Measurements from ENCODE around the gene MT1G. TPM values are rescaled to one million over a fixed set of nuclear protein-coding genes. Genes with fewer than 3 reads are reported as not detected.
"Not testable (repeated sequence)": the region's sequence is repeated elsewhere in the genome, so short reads cannot be mapped to it uniquely, and the experiment has no call there.

Gene MT1G
- total and polyA plus RNA-seq, 7 experiments from 2014 or later: 1.2 to 36.1 TPM; not detected in 5

DNA sequence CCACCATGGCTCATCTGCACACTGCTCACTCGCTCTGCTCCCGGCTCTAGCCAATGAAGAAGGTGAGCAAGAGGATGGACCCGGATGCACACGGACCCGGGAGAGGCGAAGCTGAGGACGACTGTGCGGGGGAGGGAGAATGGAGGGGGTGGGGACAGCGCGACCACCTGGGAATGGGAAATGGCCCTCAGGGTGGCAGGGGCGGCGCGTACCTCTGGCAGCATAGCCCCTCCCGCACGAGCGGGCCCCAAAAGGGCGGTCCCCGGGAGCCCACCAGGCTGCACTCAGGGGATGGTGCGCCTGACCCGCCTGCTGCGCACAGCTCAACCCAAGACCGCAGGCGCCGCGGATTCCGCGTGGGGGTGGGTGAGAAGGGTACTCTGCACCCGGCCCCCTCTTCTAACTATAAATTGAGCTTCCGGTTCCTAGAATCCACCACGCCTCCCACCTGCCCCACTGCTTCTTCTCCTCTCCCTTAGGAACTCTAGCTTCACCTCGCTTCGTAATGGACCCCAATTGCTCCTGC is 7.9 kb upstream of the MT1G start:
- no peaks in the 10 kb centered on the region for H3K9me3 ChIP-seq (ENCODE audit: control insufficient read depth in 2 of 3, low read length in 3 of 3)
- peaks cover 0 to 6% of the 10 kb centered on the region in 2 donors for H3K4me1 ChIP-seq (ENCODE audit: control insufficient read depth in 2 of 2, insufficient read depth in 2 of 2, low read length in 2 of 2)
- H3K4me3 ChIP-seq (ENCODE audit: low read length): peak overlapping the region; percentile 47
- ChIA-PET CTCF (interaction anchor here (0.7 to 1.8 kb wide), 4 partner anchors 27 to 98 kb away, joined by 3 to 18 read pairs (median 6); no protein-coding TSS in a partner anchor), POLR2A (interaction anchor here (0.6 to 1.8 kb wide), 10 partner anchors 8 to 117 kb away, joined by 3 to 5 read pairs (median 4); partner anchors contain the start of genes MT1F and MT2A)
- no peaks in the 10 kb centered on the region for H3K36me3 Mint-ChIP-seq
- intact Hi-C loops (cut with micrococcal nuclease): loop anchor here in 1 of 2 donors (2.0 kb wide), 1 partner anchor 55 kb away; the partner anchor contains the start of gene NUP93
- no peaks in the 10 kb centered on the region for H3K9me3 Mint-ChIP-seq
- no peaks in the 10 kb centered on the region for H3K27me3 ChIP-seq (ENCODE audit: control insufficient read depth in 2 of 2, insufficient read depth in 2 of 2, low read length in 2 of 2)
- peak overlapping the region; percentile 45 for H3K27ac ChIP-seq (ENCODE audit: low read depth, low read length)
- H3K36me3 ChIP-seq (ENCODE audit: control insufficient read depth in 2 of 3, insufficient read depth in 3 of 3, low read length in 3 of 3): no peaks in the 10 kb centered on the region
- H3K4me3 Mint-ChIP-seq: peak overlapping the region; percentile 71 to 89 (median 80)
- peak overlapping the region in 8 of 9 donors; percentile 20 to 94 (median 60) for H3K27ac Mint-ChIP-seq
- peaks cover 12 to 42% (median 25%) of the 10 kb centered on the region in 5 donors for H3K27me3 Mint-ChIP-seq
- H3K4me1 Mint-ChIP-seq: peaks cover 7 to 27% (median 16%) of the 10 kb centered on the region in 7 donors
- ATAC-seq: peak; percentile 79
- DNase-seq: peak in 8 of 9 donors; percentile 32 to 66 (median 57)

DNA sequence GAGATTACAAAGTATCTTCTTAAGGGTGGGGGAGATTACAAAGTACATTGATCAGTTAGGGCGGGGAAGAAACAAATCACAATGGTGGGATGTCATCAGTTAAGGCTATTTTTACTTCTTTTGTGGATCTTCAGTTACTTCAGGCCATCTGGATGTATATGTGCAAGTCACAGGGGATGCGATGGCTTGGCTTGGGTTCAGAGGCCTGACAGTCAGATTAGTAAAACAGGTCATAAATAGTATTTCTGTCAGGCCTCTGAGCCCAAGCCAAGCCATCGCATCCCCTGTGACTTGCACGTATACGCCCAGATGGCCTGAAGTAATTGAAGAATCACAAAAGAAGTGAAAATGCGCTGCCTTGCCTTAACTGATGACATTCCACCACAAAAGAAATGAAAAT is 6.7 kb upstream of the MT1G start:
- CTCF ChIA-PET: interaction anchor here (1.2 to 3.3 kb wide), 2 partner anchors 9 to 28 kb away, joined by 8 to 33 read pairs; no protein-coding TSS in a partner anchor
- peaks cover 21 to 53% (median 33%) of the 10 kb centered on the region in 5 donors for H3K27me3 Mint-ChIP-seq
- POLR2A ChIA-PET: not testable (repeated sequence)

DNA sequence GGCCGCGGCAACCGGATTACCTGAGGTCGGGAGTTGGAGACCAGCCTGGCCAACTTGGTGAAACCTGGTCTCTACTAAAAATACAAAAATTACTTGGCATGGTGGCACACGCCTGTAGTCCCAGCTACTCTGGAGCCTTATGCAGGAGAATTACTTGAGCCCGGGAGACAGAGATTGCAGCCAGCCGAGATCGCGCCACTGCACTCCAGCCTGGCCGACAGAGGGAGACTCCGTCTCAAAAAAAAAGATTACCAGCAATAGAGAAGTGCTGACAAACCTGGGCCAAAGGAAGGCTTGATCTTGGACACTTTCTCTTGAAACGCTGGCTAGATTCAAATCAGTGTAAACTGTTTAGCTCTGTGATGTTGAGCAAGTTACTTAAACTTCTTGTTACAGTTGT is 6.1 kb upstream of the MT1G start:
- intact Hi-C loops (cut with micrococcal nuclease): loop anchor here (1.0 to 5.0 kb wide), 6 partner anchors 8 to 113 kb away; partner anchors contain the start of genes MT1X (in 1 of the 2) and NUP93 (in 1 of the 2)

More for the DNA sequence above, 6.7 kb upstream of the MT1G start:
- not testable (repeated sequence) for H3K4me3 ChIP-seq (ENCODE audit: low read length); H3K36me3 Mint-ChIP-seq; H3K36me3 ChIP-seq (ENCODE audit: control insufficient read depth in 2 of 3, insufficient read depth in 3 of 3, low read length in 3 of 3); H3K9me3 Mint-ChIP-seq; H3K27ac ChIP-seq (ENCODE audit: low read depth, low read length); DNase-seq; ATAC-seq; H3K4me1 ChIP-seq (ENCODE audit: control insufficient read depth in 2 of 2, insufficient read depth in 2 of 2, low read length in 2 of 2); H3K27me3 ChIP-seq (ENCODE audit: control insufficient read depth in 2 of 2, insufficient read depth in 2 of 2, low read length in 2 of 2); H3K9me3 ChIP-seq (ENCODE audit: control insufficient read depth in 2 of 3, low read length in 3 of 3)
- Mint-ChIP-seq H3K4me1 (peaks cover 7 to 33% (median 19%) of the 10 kb centered on the region in 7 donors), H3K4me3 (peak overlapping the region in 7 of 10 donors; percentile 17 to 85 (median 43)), H3K27ac (peak overlapping the region in 2 of 9 donors; percentile 50 to 76)
- intact Hi-C loops (cut with micrococcal nuclease): loop anchor here (1.0 to 5.0 kb wide), 6 partner anchors 8 to 113 kb away; partner anchors contain the start of genes MT1X (in 1 of the 2) and NUP93 (in 1 of the 2)

DNA sequence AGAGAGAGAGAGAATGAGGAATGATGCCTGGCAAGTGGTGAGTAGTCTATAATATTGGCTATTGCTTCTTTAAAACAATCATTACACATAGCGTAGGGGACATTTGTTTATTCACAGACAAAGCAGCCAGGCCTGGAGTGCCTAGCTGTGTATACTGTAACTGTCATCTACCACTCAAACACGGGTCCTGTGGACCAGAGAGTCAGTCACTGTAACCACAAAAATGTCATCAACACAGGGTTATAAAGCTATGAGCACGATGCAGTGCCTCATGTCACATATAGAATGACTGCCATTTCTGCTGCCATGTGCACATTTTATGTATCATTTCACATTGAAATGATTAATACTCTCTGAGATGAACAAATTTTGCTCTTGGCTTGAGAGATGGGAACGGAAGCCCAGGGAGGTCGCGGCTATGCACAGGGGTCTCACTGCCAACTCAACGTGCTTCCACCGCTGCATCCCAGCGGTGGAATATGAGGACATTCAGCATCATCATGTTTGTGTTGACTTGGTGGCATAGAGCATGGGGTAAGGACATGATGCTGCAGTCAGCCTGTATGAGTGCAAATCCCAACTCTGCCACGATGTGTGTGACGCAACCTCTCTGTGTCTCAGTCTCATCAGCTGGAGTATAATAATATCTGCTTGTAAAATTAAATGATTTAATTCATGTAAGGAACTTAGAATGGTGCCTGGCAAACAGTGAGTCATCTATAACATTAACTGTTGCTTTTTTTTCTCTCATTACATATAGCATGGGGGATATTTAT is 5.1 kb upstream of the MT1G start:
- peaks cover 0 to 6% of the 10 kb centered on the region in 2 donors for H3K4me1 ChIP-seq (ENCODE audit: control insufficient read depth in 2 of 2, insufficient read depth in 2 of 2, low read length in 2 of 2)
- no peaks in the 10 kb centered on the region for H3K36me3 ChIP-seq (ENCODE audit: control insufficient read depth in 2 of 3, insufficient read depth in 3 of 3, low read length in 3 of 3)
- Mint-ChIP-seq H3K27ac (no peak overlapping the region), H3K4me1 (peaks cover 7 to 48% (median 31%) of the 10 kb centered on the region in 7 donors), H3K9me3 (no peaks in the 10 kb centered on the region), H3K27me3 (peaks cover 36 to 68% (median 46%) of the 10 kb centered on the region in 5 donors), H3K4me3 (no peak overlapping the region), H3K36me3 (peaks cover 0 to 2% (median 0%) of the 10 kb centered on the region in 5 donors)
- H3K4me3 ChIP-seq (ENCODE audit: low read length): no peak overlapping the region
- intact Hi-C loops (cut with micrococcal nuclease): loop anchor here in 1 of 2 donors (5.0 kb wide), 1 partner anchor 114 kb away; no protein-coding TSS in a partner anchor
- POLR2A ChIA-PET: interaction anchor here (0.7 to 1.2 kb wide), 3 partner anchors 11 to 28 kb away, joined by 3 to 5 read pairs (median 5); no protein-coding TSS in a partner anchor
- ATAC-seq (no peak), DNase-seq (no peak)
- no peaks in the 10 kb centered on the region for H3K9me3 ChIP-seq (ENCODE audit: control insufficient read depth in 2 of 3, low read length in 3 of 3)
- no peak overlapping the region for H3K27ac ChIP-seq (ENCODE audit: low read depth, low read length)
- peaks cover 0 to 21% of the 10 kb centered on the region in 2 donors for H3K27me3 ChIP-seq (ENCODE audit: control insufficient read depth in 2 of 2, insufficient read depth in 2 of 2, low read length in 2 of 2)
- CTCF ChIA-PET: interaction anchor here (0.7 to 3.3 kb wide), 4 partner anchors 29 to 367 kb away, joined by 4 to 33 read pairs (median 6); no protein-coding TSS in a partner anchor

More for the DNA sequence above, 6.1 kb upstream of the MT1G start:
- Histone ChIP-seq H3K4me1 (ENCODE audit: control insufficient read depth in 2 of 2, insufficient read depth in 2 of 2, low read length in 2 of 2) (peaks cover 0 to 6% of the 10 kb centered on the region in 2 donors), H3K9me3 (ENCODE audit: control insufficient read depth in 2 of 3, low read length in 3 of 3) (no peaks in the 10 kb centered on the region), H3K27ac (ENCODE audit: low read depth, low read length) (no peak overlapping the region), H3K36me3 (ENCODE audit: control insufficient read depth in 2 of 3, insufficient read depth in 3 of 3, low read length in 3 of 3) (no peaks in the 10 kb centered on the region), H3K27me3 (ENCODE audit: control insufficient read depth in 2 of 2, insufficient read depth in 2 of 2, low read length in 2 of 2) (peaks cover 0 to 12% of the 10 kb centered on the region in 2 donors), H3K4me3 (ENCODE audit: low read length) (no peak overlapping the region)
- POLR2A ChIA-PET: no interaction called here
- H3K9me3 Mint-ChIP-seq: no peaks in the 10 kb centered on the region
- CTCF ChIA-PET: interaction anchor here (0.7 to 3.3 kb wide), 5 partner anchors 10 to 366 kb away, joined by 4 to 33 read pairs (median 8); no protein-coding TSS in a partner anchor
- H3K27me3 Mint-ChIP-seq: peaks cover 27 to 60% (median 37%) of the 10 kb centered on the region in 5 donors
- peak overlapping the region in 6 of 10 donors; percentile 1 to 65 (median 29) for H3K4me3 Mint-ChIP-seq
- ATAC-seq (peak; percentile 63), DNase-seq (peak in 5 of 9 donors; percentile 36 to 68 (median 50))
- peak overlapping the region in 4 of 9 donors; percentile 43 to 76 (median 50) for H3K27ac Mint-ChIP-seq
- H3K4me1 Mint-ChIP-seq: peaks cover 7 to 39% (median 21%) of the 10 kb centered on the region in 7 donors
- H3K36me3 Mint-ChIP-seq: no peaks in the 10 kb centered on the region

DNA sequence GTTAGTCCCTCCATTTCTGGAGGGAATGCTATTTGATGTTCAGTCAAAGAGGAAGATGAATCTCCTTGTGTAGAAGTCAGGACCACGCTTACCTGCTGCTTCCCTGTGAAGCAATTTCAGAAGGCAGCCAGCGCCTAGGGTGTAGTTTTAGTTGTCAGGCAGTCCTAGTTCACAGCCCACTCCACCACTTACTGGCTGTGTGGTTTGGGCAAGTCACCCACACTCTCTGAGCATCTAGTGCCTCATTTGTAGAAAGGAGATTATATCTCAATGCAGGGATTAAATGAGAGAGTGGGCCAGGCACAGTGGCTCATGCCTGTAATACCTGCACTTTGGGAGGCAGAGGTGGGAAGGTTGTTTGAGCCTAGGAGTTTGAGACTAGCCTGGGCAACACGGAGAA is 4.3 kb upstream of the MT1G start:
- H3K9me3 ChIP-seq (ENCODE audit: control insufficient read depth in 2 of 3, low read length in 3 of 3); H3K27ac ChIP-seq (ENCODE audit: low read depth, low read length); H3K9me3 Mint-ChIP-seq; H3K4me3 ChIP-seq (ENCODE audit: low read length); H3K4me3 Mint-ChIP-seq; H3K4me1 ChIP-seq (ENCODE audit: control insufficient read depth in 2 of 2, insufficient read depth in 2 of 2, low read length in 2 of 2); H3K36me3 ChIP-seq (ENCODE audit: control insufficient read depth in 2 of 3, insufficient read depth in 3 of 3, low read length in 3 of 3); H3K36me3 Mint-ChIP-seq; H3K27ac Mint-ChIP-seq; DNase-seq; ATAC-seq: not testable (repeated sequence)
- Mint-ChIP-seq H3K4me1 (peaks cover 7 to 52% (median 31%) of the 10 kb centered on the region in 7 donors), H3K27me3 (peaks cover 43 to 75% (median 53%) of the 10 kb centered on the region in 5 donors)
- ChIA-PET POLR2A (interaction anchor here (1.2 to 1.5 kb wide), 2 partner anchors 10 kb away, joined by 5 read pairs; partner anchors contain the start of gene MT1X), CTCF (interaction anchor here (1.9 to 3.3 kb wide), 2 partner anchors 30 to 96 kb away, joined by 8 to 33 read pairs; no protein-coding TSS in a partner anchor)
- intact Hi-C loops (cut with micrococcal nuclease): loop anchor here in 1 of 2 donors (5.0 kb wide), 1 partner anchor 115 kb away; no protein-coding TSS in a partner anchor
- H3K27me3 ChIP-seq (ENCODE audit: control insufficient read depth in 2 of 2, insufficient read depth in 2 of 2, low read length in 2 of 2): peaks cover 0 to 25% of the 10 kb centered on the region in 2 donors

DNA sequence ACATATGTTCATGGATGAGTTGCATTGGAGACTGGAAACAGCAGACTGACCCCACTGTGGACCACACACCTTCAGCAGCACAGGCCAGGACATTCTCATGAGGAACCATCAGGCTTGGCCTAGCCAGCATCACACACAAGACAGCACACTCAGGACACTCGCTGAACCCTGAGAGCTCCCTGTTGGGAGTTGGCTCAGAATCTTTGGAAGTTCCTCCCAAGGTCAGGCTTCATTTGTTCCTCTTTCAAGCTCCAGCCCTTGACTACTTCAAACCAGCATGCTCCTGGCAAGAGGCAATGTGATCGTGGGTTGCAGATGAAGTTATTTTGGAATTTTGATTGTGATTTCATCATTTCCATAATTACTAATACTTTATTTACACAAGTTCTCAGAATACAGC is 3.8 kb upstream of the MT1G start:
- CTCF ChIA-PET: interaction anchor here (3.3 kb wide), 1 partner anchor 30 kb away, joined by 33 read pairs; no protein-coding TSS in a partner anchor
- ATAC-seq; H3K27ac Mint-ChIP-seq; H3K4me3 Mint-ChIP-seq; H3K9me3 Mint-ChIP-seq; H3K36me3 Mint-ChIP-seq; H3K27ac ChIP-seq (ENCODE audit: low read depth, low read length); DNase-seq; H3K4me1 ChIP-seq (ENCODE audit: control insufficient read depth in 2 of 2, insufficient read depth in 2 of 2, low read length in 2 of 2); H3K9me3 ChIP-seq (ENCODE audit: control insufficient read depth in 2 of 3, low read length in 3 of 3); H3K4me3 ChIP-seq (ENCODE audit: low read length); H3K36me3 ChIP-seq (ENCODE audit: control insufficient read depth in 2 of 3, insufficient read depth in 3 of 3, low read length in 3 of 3): not testable (repeated sequence)
- H3K4me1 Mint-ChIP-seq: peaks cover 7 to 52% (median 31%) of the 10 kb centered on the region in 7 donors
- intact Hi-C loops (cut with micrococcal nuclease): loop anchor here in 1 of 2 donors (5.0 kb wide), 1 partner anchor 116 kb away; no protein-coding TSS in a partner anchor
- POLR2A ChIA-PET: interaction anchor here (0.7 to 1.5 kb wide), 3 partner anchors 10 to 11 kb away, joined by 3 to 5 read pairs (median 5); partner anchors contain the start of gene MT1X
- H3K27me3 ChIP-seq (ENCODE audit: control insufficient read depth in 2 of 2, insufficient read depth in 2 of 2, low read length in 2 of 2): peaks cover 0 to 25% of the 10 kb centered on the region in 2 donors
- peaks cover 44 to 79% (median 55%) of the 10 kb centered on the region in 5 donors for H3K27me3 Mint-ChIP-seq
